IPS-15b (cell line): ENCODE results near the gene NDUFB10.
"Not testable (repeated sequence)": the region's sequence is repeated elsewhere in the genome, so short reads cannot be mapped to it uniquely, and the experiment has no call there.

Source experiments
- H3K27me3 ChIP-seq: one replicate; pipeline ENCODE4 v1.6.1; 2013; ENCODE audit warnings: low read length; ENCODE audit not compliant: control insufficient read depth, insufficient read depth
- H3K36me3 ChIP-seq: one replicate; pipeline ENCODE4 v1.6.1; 2013; ENCODE audit warnings: low read length; ENCODE audit not compliant: control insufficient read depth, insufficient read depth
- H3K4me1 ChIP-seq: one replicate; pipeline ENCODE4 v1.6.1; 2013; ENCODE audit warnings: mild to moderate bottlenecking, low read length; ENCODE audit not compliant: control insufficient read depth, insufficient read depth
- H3K4me3 ChIP-seq: one replicate; pipeline ENCODE4 v1.5.1; 2013; ENCODE audit warnings: low read depth, low read length
- H3K9ac ChIP-seq: one replicate; pipeline ENCODE4 v1.6.1; 2013; ENCODE audit warnings: low read depth, mild to moderate bottlenecking, low read length
- H3K9me3 ChIP-seq: one replicate; pipeline ENCODE4 v1.6.1; 2013; ENCODE audit warnings: mild to moderate bottlenecking, low read length; ENCODE audit not compliant: control insufficient read depth, insufficient read depth

NDUFB10 gene

GRCh38 chr16:1917665-1918350 lies 41.5 kb upstream of the NDUFB10 start:
- H3K9me3 ChIP-seq, result no peaks in the 10 kb centered on the region
- H3K9ac ChIP-seq, result no peak overlapping the region
- peaks cover 66% of the 10 kb centered on the region for H3K27me3 ChIP-seq
- peak overlapping the region; percentile 46 for H3K4me3 ChIP-seq
- H3K36me3 ChIP-seq, result no peaks in the 10 kb centered on the region
- H3K4me1 ChIP-seq, result peaks cover 8% of the 10 kb centered on the region

- H3K27me3 ChIP-seq, result peaks cover 74% of the 10 kb centered on the region
- H3K36me3 ChIP-seq, result no peaks in the 10 kb centered on the region
- H3K9me3 ChIP-seq, result no peaks in the 10 kb centered on the region
- H3K9ac ChIP-seq, result no peak within 1 kb of the TSS
- H3K4me3 ChIP-seq, result peak within 1 kb of the TSS; percentile 46
- peaks cover 8% of the 10 kb centered on the region for H3K4me1 ChIP-seq
Measured at GRCh38 chr16:1918351-1919326, 40.7 kb upstream of the NDUFB10 start, which contains the start of gene HS3ST6. TSS of gene HS3ST6 (minus strand) at chr16:1918415. CDS start at chr16:1918323, 92 bp downstream.

GRCh38 chr16:1919327-1919998 lies 39.9 kb upstream of the NDUFB10 start:
- Histone ChIP-seq H3K36me3 (no peaks in the 10 kb centered on the region), H3K9me3 (no peaks in the 10 kb centered on the region), H3K4me1 (peaks cover 8% of the 10 kb centered on the region), H3K9ac (no peak overlapping the region), H3K27me3 (peaks cover 81% of the 10 kb centered on the region), H3K4me3 (peak overlapping the region; percentile 13)

GRCh38 chr16:1920122-1920521 lies 39.2 kb upstream of the NDUFB10 start:
- not testable (repeated sequence) for H3K9ac ChIP-seq, H3K4me3 ChIP-seq, H3K9me3 ChIP-seq, H3K36me3 ChIP-seq, H3K4me1 ChIP-seq
- H3K27me3 ChIP-seq, result peaks cover 81% of the 10 kb centered on the region

- H3K4me1 ChIP-seq, result peaks cover 8% of the 10 kb centered on the region
- H3K36me3 ChIP-seq, result no peaks in the 10 kb centered on the region
- H3K9me3 ChIP-seq, result no peaks in the 10 kb centered on the region
- no peak overlapping the region for H3K4me3 ChIP-seq
- H3K9ac ChIP-seq, result no peak overlapping the region
- peaks cover 78% of the 10 kb centered on the region for H3K27me3 ChIP-seq
Measured at GRCh38 chr16:1920727-1921171, 38.6 kb upstream of the NDUFB10 start.

GRCh38 chr16:1922357-1922756 lies 37.0 kb upstream of the NDUFB10 start:
- Histone ChIP-seq H3K36me3 (no peaks in the 10 kb centered on the region), H3K4me1 (peaks cover 5% of the 10 kb centered on the region), H3K27me3 (peaks cover 65% of the 10 kb centered on the region), H3K9ac (no peak overlapping the region), H3K4me3 (no peak overlapping the region), H3K9me3 (no peaks in the 10 kb centered on the region)

GRCh38 chr16:1923299-1924034 lies 35.9 kb upstream of the NDUFB10 start:
- Histone ChIP-seq H3K9me3 (no peaks in the 10 kb centered on the region), H3K4me3 (peak overlapping the region; percentile 45), H3K36me3 (no peaks in the 10 kb centered on the region), H3K27me3 (peaks cover 62% of the 10 kb centered on the region), H3K9ac (no peak overlapping the region), H3K4me1 (peaks cover 5% of the 10 kb centered on the region)

GRCh38 chr16:1924095-1924494 lies 35.2 kb upstream of the NDUFB10 start:
- H3K36me3 ChIP-seq, result no peaks in the 10 kb centered on the region
- H3K4me3 ChIP-seq, result peak overlapping the region; percentile 45
- H3K9me3 ChIP-seq, result no peaks in the 10 kb centered on the region
- H3K9ac ChIP-seq, result no peak overlapping the region
- peaks cover 5% of the 10 kb centered on the region for H3K4me1 ChIP-seq
- peaks cover 56% of the 10 kb centered on the region for H3K27me3 ChIP-seq

- Histone ChIP-seq H3K27me3 (peaks cover 48% of the 10 kb centered on the region), H3K4me1 (peaks cover under 1% of the 10 kb centered on the region), H3K9me3 (no peaks in the 10 kb centered on the region), H3K9ac (no peak overlapping the region), H3K4me3 (no peak overlapping the region), H3K36me3 (no peaks in the 10 kb centered on the region)
Measured at GRCh38 chr16:1926271-1926670, 33.1 kb upstream of the NDUFB10 start.

- H3K4me1 ChIP-seq, result no peaks in the 10 kb centered on the region
- H3K4me3 ChIP-seq, result peak overlapping the region; percentile 39
- H3K9ac ChIP-seq, result no peak overlapping the region
- H3K9me3 ChIP-seq, result no peaks in the 10 kb centered on the region
- H3K27me3 ChIP-seq, result peaks cover 25% of the 10 kb centered on the region
- no peaks in the 10 kb centered on the region for H3K36me3 ChIP-seq
Measured at GRCh38 chr16:1929105-1929504, 30.2 kb upstream of the NDUFB10 start.
